ENCODE data around the gene SELENON. TPM values are rescaled to one million over a fixed set of nuclear protein-coding genes. Genes with fewer than 3 reads are reported as not detected.

SELENON gene
- total RNA-seq, 1 experiment from 2014 or later: 90.9 TPM

GRCh38 chr1:25845664-25846063 is 45.7 kb downstream of the SELENON start:
- H2BK120ac ChIP-seq (ENCODE audit: low read depth, low read length, poor library complexity, severe bottlenecking): no peak overlapping the region
- H3K9ac ChIP-seq (ENCODE audit: extremely low read depth, insufficient read length, low read length): no peak overlapping the region
- H4K91ac ChIP-seq (ENCODE audit: insufficient read length, low read depth, low read length): no peak overlapping the region
- no peaks in the 10 kb centered on the region for H3K27me3 Mint-ChIP-seq (ENCODE audit: low read depth)
- no CpG with 5 or more reads among the region's 5 CpGs for WGBS (ENCODE audit: extremely low coverage, insufficient read length, low lambda C conversion rate)
- H3K27me3 ChIP-seq (ENCODE audit: insufficient read depth, low read length): no peaks in the 10 kb centered on the region
- no peaks in the 10 kb centered on the region for H3K23me2 ChIP-seq (ENCODE audit: insufficient read length, low read depth, low read length, poor library complexity, severe bottlenecking)
- H3K23ac ChIP-seq (ENCODE audit: insufficient read length, low read depth, low read length): no peak overlapping the region
- H3K4me1 ChIP-seq (ENCODE audit: insufficient read depth, low read length): no peaks in the 10 kb centered on the region
- no peak overlapping the region for H2BK12ac ChIP-seq (ENCODE audit: insufficient read length, low read depth, low read length)
- no peaks in the 10 kb centered on the region for H3K36me3 Mint-ChIP-seq (ENCODE audit: insufficient read depth in 1 of 3, low read depth in 3 of 3)
- no peak overlapping the region for H2BK20ac ChIP-seq (ENCODE audit: low read depth, low read length, poor library complexity, severe bottlenecking)
- H3K56ac ChIP-seq (ENCODE audit: insufficient read length, low read depth, low read length): no peak overlapping the region
- H2BK15ac ChIP-seq (ENCODE audit: low read depth, low read length): no peak overlapping the region
- no peaks in the 10 kb centered on the region for H3K79me1 ChIP-seq (ENCODE audit: insufficient read depth, low read depth, low read length, poor library complexity, severe bottlenecking)
- H3K27ac Mint-ChIP-seq: no peak overlapping the region
- H3K4me1 Mint-ChIP-seq: peaks cover 10 to 14% of the 10 kb centered on the region in 2 experiments
- TF ChIP-seq CTCF (conservative IDR thresholded peaks at IDR 0.05): no peak
- no peak overlapping the region for H3K14ac ChIP-seq (ENCODE audit: insufficient read depth, low read length)
- H2AFZ ChIP-seq (ENCODE audit: low read length): no peak overlapping the region
- no peak overlapping the region for H3K4ac ChIP-seq (ENCODE audit: low read depth, low read length)
- no peak overlapping the region for H3K27ac ChIP-seq (ENCODE audit: insufficient read length, low read depth, low read length)
- H2BK5ac ChIP-seq (ENCODE audit: insufficient read length, low read length): no peak overlapping the region
- H3K79me2 ChIP-seq (ENCODE audit: insufficient read depth, low read length): no peaks in the 10 kb centered on the region; the same call in 1 of the 2 replicates
- H3T11ph ChIP-seq (ENCODE audit: low read length): no peak overlapping the region
- no peak overlapping the region for H4K8ac ChIP-seq (replicated peaks; ENCODE audit: insufficient read length, low read depth, low read length)
- H3K9me3 ChIP-seq (ENCODE audit: control insufficient read depth, low read depth, low read length): no peaks in the 10 kb centered on the region
- no peaks in the 10 kb centered on the region for H4K20me1 ChIP-seq (ENCODE audit: control insufficient read depth, insufficient read depth, insufficient read length)
- H3K4me3 Mint-ChIP-seq: no peak overlapping the region
- H3K4me2 ChIP-seq (ENCODE audit: insufficient read depth, insufficient read length, low read length): no peak overlapping the region
- no peak overlapping the region for H4K5ac ChIP-seq (ENCODE audit: insufficient read length, low read depth, low read length)
- no peak overlapping the region for H2AK5ac ChIP-seq (ENCODE audit: insufficient read length, low read length)
- no peaks in the 10 kb centered on the region for H3K9me3 Mint-ChIP-seq
- DNase-seq: no peak
- H3K18ac ChIP-seq (ENCODE audit: insufficient read length, low read depth, low read length): no peak overlapping the region

Data from H9 (cell line).